HG03460 (cell line): ENCODE measurements around the gene RTN4.
"Not testable (repeated sequence)": the region's sequence is repeated elsewhere in the genome, so short reads cannot be mapped to it uniquely, and the experiment has no call there.

Source experiments
- ATAC-seq: cut with Tn5 transposase; IDR thresholded peaks from one replicate; pipeline ENCODE4 v1.9.1; 2021; ENCODE audit not compliant: unreplicated experiment

Gene RTN4

GRCh38 chr2:55050100-55050994 is at the start of gene RTN4:
Gene RTN4, minus strand, starts transcription at chr2:55050451. Its CDS starts 151 bp downstream, at chr2:55050300.
- peak; percentile 80 for ATAC-seq

- ATAC-seq = no peak
Observed at GRCh38 chr2:55099493-55099877, 49.2 kb upstream of the RTN4 start.

GRCh38 chr2:55097461-55098410 is 47.5 kb upstream of the RTN4 start:
- ATAC-seq = no peak

GRCh38 chr2:55097082-55097460 is 46.8 kb upstream of the RTN4 start:
- no peak for ATAC-seq

GRCh38 chr2:55096586-55096985 is 46.3 kb upstream of the RTN4 start:
- no peak for ATAC-seq

- no peak for ATAC-seq
Observed at GRCh38 chr2:55093381-55093780, 43.1 kb upstream of the RTN4 start.

- no peak for ATAC-seq
Observed at GRCh38 chr2:55092439-55092838, 42.2 kb upstream of the RTN4 start.

GRCh38 chr2:55091681-55092080 is 41.4 kb upstream of the RTN4 start:
- not testable (repeated sequence) for ATAC-seq

- ATAC-seq = no peak
Observed at GRCh38 chr2:55090702-55091101, 40.5 kb upstream of the RTN4 start.

- no peak for ATAC-seq
Observed at GRCh38 chr2:55089726-55090125, 39.5 kb upstream of the RTN4 start.

- ATAC-seq = no peak
Observed at GRCh38 chr2:55088400-55088799, 38.1 kb upstream of the RTN4 start.

- no peak for ATAC-seq
Observed at GRCh38 chr2:55087936-55088335, 37.7 kb upstream of the RTN4 start.

- ATAC-seq = no peak
Observed at GRCh38 chr2:55087501-55087900, 37.2 kb upstream of the RTN4 start.

- ATAC-seq = no peak
Observed at GRCh38 chr2:55085113-55086040, 35.1 kb upstream of the RTN4 start.

GRCh38 chr2:55084641-55085040 is 34.4 kb upstream of the RTN4 start:
- no peak for ATAC-seq

- ATAC-seq = no peak
Observed at GRCh38 chr2:55080204-55080738, 30.0 kb upstream of the RTN4 start.

GRCh38 chr2:55078956-55079355 is 28.7 kb upstream of the RTN4 start:
- no peak for ATAC-seq

GRCh38 chr2:55076721-55077120 is 26.5 kb upstream of the RTN4 start:
- no peak for ATAC-seq

GRCh38 chr2:55076019-55076418 is 25.8 kb upstream of the RTN4 start:
- ATAC-seq = not testable (repeated sequence)
